Stomach (tissue), 4 donors: ENCODE data around the gene PRLR.

ENCODE experiments used
- EP300 ChIP-seq: sonication (generic); formaldehyde crosslinking; IDR thresholded peaks from one replicate; pipeline ENCODE4 v1.6.1; 2017; ENCODE audit warnings: antibody characterized with exemption
- POLR2A ChIP-seq, 4 donors: fragments of 450-650 bp; IDR thresholded peaks; one replicate each; pipeline ENCODE4 v1.6.1; 2016; ENCODE audit warnings: antibody characterized with exemption in 4 of 4, control low read depth in 2 of 4, mild to moderate bottlenecking in 1 of 4, moderate library complexity in 1 of 4
- TF ChIP-seq, protein P1 (sequence below), 7 experiments: fragments of 450-650 bp in 4 of 7; fragments of 200-600 bp in 3 of 7; sonication (generic) in 3 of 7; IDR thresholded peaks; one replicate each; pipeline ENCODE4 v1.5.1; 2016 to 2019; ENCODE audit warnings: antibody characterized with exemption in 7 of 7, control low read depth in 2 of 7, mild to moderate bottlenecking in 1 of 7

DNA sequence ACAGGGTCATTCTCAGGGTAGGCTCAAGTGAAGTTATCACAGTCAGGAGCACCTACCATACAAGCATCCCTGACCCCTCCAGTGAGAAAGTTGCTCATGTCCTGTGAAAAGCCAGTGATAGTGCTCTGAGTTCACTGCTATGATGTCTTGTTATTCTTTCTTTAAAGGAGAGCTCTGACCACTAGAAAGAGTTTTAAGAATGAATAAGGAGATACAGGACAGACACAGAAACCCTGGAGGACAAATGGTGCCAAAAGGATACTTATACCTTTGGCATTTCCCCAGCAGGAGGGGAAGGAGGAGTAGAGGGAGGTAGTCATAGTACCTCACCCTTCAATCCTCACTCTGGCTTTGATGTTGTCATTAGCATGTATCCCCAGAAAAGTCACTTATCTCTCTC, 98.6 kb downstream of the PRLR start:
- TF ChIP-seq, protein P1, sequence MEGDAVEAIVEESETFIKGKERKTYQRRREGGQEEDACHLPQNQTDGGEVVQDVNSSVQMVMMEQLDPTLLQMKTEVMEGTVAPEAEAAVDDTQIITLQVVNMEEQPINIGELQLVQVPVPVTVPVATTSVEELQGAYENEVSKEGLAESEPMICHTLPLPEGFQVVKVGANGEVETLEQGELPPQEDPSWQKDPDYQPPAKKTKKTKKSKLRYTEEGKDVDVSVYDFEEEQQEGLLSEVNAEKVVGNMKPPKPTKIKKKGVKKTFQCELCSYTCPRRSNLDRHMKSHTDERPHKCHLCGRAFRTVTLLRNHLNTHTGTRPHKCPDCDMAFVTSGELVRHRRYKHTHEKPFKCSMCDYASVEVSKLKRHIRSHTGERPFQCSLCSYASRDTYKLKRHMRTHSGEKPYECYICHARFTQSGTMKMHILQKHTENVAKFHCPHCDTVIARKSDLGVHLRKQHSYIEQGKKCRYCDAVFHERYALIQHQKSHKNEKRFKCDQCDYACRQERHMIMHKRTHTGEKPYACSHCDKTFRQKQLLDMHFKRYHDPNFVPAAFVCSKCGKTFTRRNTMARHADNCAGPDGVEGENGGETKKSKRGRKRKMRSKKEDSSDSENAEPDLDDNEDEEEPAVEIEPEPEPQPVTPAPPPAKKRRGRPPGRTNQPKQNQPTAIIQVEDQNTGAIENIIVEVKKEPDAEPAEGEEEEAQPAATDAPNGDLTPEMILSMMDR (IDR thresholded peaks at IDR 0.05) = no peak
- TF ChIP-seq EP300 (no peak), POLR2A (IDR thresholded peaks at IDR 0.05) (no peak)
